Cardiac fibroblast (primary cell): Measurements from ENCODE around the gene TOMM70.
"Not testable (repeated sequence)": the region's sequence is repeated elsewhere in the genome, so short reads cannot be mapped to it uniquely, and the experiment has no call there.

Source experiments
- DNase-seq, 2 donors: peaks; one replicate each; pipeline versions ENCODE4 v3.0.0 to v3.0.0-alpha.2; 2010; ENCODE audit warnings: low read depth in 2 of 2
- H3K4me3 ChIP-seq, 2 donors: replicated peaks in 1 of 2; 1 replicate in 1 of 2; 2 replicates in 1 of 2; pipeline ENCODE4 v1.5.1; 2011; ENCODE audit warnings: low read depth in 2 of 2, low read length in 2 of 2, mild to moderate bottlenecking in 2 of 2, moderate library complexity in 1 of 2
- CTCF ChIP-seq: IDR thresholded peaks from one replicate; pipeline ENCODE4 v1.5.1; 2011; ENCODE audit warnings: low read depth, mild to moderate bottlenecking, low read length, inconsistent platforms

The TOMM70 gene

GRCh38 chr3:100400780-100401673, at the start of gene TOMM70, which contains the start of gene LNP1:
Gene TOMM70 (minus strand): TSS chr3:100401089. CDS start chr3:100400949, 140 bp downstream.
Gene LNP1 (plus strand): TSS chr3:100401539. CDS start chr3:100429730, 28,191 bp downstream.
- H3K4me3 ChIP-seq = peak within 1 kb of the TSS; percentile 83 to 88
- no peak for TF ChIP-seq CTCF
- peak; percentile 97 for DNase-seq

- DNase-seq = no peak
- TF ChIP-seq CTCF = no peak
- no peak overlapping the region for H3K4me3 ChIP-seq
Observed at GRCh38 chr3:100449214-100449613, 48.3 kb upstream of the TOMM70 start.

GRCh38 chr3:100448079-100448478, 47.2 kb upstream of the TOMM70 start:
- DNase-seq = no peak
- H3K4me3 ChIP-seq = no peak overlapping the region
- no peak for TF ChIP-seq CTCF

- DNase-seq, H3K4me3 ChIP-seq: not testable (repeated sequence)
Observed at GRCh38 chr3:100447067-100447466, 46.2 kb upstream of the TOMM70 start.

- DNase-seq = no peak
- H3K4me3 ChIP-seq = no peak overlapping the region
- TF ChIP-seq CTCF = no peak
Observed at GRCh38 chr3:100443690-100444089, 42.8 kb upstream of the TOMM70 start.

GRCh38 chr3:100440895-100441294, 40.0 kb upstream of the TOMM70 start:
- no peak overlapping the region for H3K4me3 ChIP-seq
- DNase-seq = no peak
- TF ChIP-seq CTCF = no peak

- peak in 1 of 2 donors; percentile 6 for DNase-seq
- TF ChIP-seq CTCF = no peak
- H3K4me3 ChIP-seq = no peak overlapping the region
Observed at GRCh38 chr3:100438623-100438974, 37.7 kb upstream of the TOMM70 start.
